ENCODE data around the gene JAG2.

GRCh38 chr14:105151084-105151837 is 17.3 kb downstream of the JAG2 start:
- TF ChIP-seq CTCF (IDR thresholded peaks at IDR 0.05) (no peak), POLR2A (IDR thresholded peaks at IDR 0.05) (no peak)
